BJ (cell line): ENCODE measurements around the gene GCAT. TPM values are rescaled to one million over a fixed set of nuclear protein-coding genes. Genes with fewer than 3 reads are reported as not detected.

Source experiments
- CTCF ChIA-PET: fragments of 350-600 bp; formaldehyde crosslinking; extraction: SDS; loops from one replicate; lab custom pipeline; 2021; ENCODE audit warnings: antibody characterized with exemption, inconsistent platforms; lab: Yijun Ruan, JAX
- POLR2A ChIA-PET: fragments of 300-600 bp; sonication (Branson Sonifier 250); formaldehyde crosslinking; extraction: SDS; loops from one replicate; lab custom pipeline; 2021; ENCODE audit warnings: antibody characterized with exemption; lab: Charles Lee
- DNase-seq: peaks from one replicate; pipeline ENCODE4 v3.0.0-alpha.2; 2011; ENCODE audit warnings: low read depth
- H3K27me3 ChIP-seq: 2 replicates; pipeline ENCODE4 v1.6.0; 2011; ENCODE audit warnings: low read length; ENCODE audit not compliant: control insufficient read depth, insufficient read depth
- H3K36me3 ChIP-seq: 2 replicates; pipeline ENCODE4 v1.5.1; 2011; ENCODE audit warnings: low read length; ENCODE audit not compliant: control insufficient read depth, insufficient read depth
- H3K4me3 ChIP-seq: 2 replicates; pipeline ENCODE4 v1.5.1; 2011; ENCODE audit warnings: low read depth, mild to moderate bottlenecking, control low read depth, low read length
- polyA plus RNA-seq: library from polyadenylated mRNA; depleted of rRNA; stranded (reverse); fragments of >200 nt; gene quantifications from 2 replicates; pipeline ENCODE4 v1.2.3, GENCODE V29; 2011
- TF ChIP-seq, protein P1 (sequence below): IDR thresholded peaks from 2 replicates; pipeline ENCODE4 v1.5.1; 2011; ENCODE audit warnings: low read depth, mild to moderate bottlenecking, control low read depth, inconsistent platforms, low read length, moderate library complexity; ENCODE audit not compliant: insufficient read depth

The GCAT gene
- polyA plus RNA-seq, 1 experiment, result 24.9 TPM

DNA sequence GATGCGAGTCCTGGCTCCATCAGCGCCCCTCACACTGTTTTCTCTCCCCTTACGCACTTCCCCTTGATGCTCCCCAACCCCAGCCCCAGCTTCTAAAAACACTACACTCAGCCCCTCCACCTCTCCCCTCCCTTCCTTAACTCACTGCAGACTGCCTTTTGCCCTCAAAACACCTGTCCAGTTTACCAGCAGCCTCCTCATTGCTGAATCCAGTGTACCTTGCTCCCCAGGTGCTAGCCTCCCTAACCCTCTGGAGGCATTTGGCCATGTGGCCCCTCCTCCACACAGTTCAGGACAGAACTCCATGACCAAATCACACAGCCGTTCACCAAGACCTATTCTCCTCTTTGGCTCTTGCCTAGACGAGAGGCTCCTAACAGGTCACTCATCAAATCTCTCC, 12.6 kb downstream of the GCAT start:
- Histone ChIP-seq H3K27me3 (peaks cover 2% of the 10 kb centered on the region; the same call in 1 of the 2 replicates), H3K4me3 (no peak overlapping the region), H3K36me3 (peaks cover 1% of the 10 kb centered on the region; the same call in 1 of the 2 replicates)
- TF ChIP-seq, protein P1, sequence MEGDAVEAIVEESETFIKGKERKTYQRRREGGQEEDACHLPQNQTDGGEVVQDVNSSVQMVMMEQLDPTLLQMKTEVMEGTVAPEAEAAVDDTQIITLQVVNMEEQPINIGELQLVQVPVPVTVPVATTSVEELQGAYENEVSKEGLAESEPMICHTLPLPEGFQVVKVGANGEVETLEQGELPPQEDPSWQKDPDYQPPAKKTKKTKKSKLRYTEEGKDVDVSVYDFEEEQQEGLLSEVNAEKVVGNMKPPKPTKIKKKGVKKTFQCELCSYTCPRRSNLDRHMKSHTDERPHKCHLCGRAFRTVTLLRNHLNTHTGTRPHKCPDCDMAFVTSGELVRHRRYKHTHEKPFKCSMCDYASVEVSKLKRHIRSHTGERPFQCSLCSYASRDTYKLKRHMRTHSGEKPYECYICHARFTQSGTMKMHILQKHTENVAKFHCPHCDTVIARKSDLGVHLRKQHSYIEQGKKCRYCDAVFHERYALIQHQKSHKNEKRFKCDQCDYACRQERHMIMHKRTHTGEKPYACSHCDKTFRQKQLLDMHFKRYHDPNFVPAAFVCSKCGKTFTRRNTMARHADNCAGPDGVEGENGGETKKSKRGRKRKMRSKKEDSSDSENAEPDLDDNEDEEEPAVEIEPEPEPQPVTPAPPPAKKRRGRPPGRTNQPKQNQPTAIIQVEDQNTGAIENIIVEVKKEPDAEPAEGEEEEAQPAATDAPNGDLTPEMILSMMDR, result no peak
- ChIA-PET POLR2A (no interaction called here), CTCF (interaction anchor here (0.8 to 5.1 kb wide), 4 partner anchors 12 to 161 kb away, joined by 3 to 77 read pairs (median 31); partner anchors contain the start of gene GCAT)
- no peak for DNase-seq

DNA sequence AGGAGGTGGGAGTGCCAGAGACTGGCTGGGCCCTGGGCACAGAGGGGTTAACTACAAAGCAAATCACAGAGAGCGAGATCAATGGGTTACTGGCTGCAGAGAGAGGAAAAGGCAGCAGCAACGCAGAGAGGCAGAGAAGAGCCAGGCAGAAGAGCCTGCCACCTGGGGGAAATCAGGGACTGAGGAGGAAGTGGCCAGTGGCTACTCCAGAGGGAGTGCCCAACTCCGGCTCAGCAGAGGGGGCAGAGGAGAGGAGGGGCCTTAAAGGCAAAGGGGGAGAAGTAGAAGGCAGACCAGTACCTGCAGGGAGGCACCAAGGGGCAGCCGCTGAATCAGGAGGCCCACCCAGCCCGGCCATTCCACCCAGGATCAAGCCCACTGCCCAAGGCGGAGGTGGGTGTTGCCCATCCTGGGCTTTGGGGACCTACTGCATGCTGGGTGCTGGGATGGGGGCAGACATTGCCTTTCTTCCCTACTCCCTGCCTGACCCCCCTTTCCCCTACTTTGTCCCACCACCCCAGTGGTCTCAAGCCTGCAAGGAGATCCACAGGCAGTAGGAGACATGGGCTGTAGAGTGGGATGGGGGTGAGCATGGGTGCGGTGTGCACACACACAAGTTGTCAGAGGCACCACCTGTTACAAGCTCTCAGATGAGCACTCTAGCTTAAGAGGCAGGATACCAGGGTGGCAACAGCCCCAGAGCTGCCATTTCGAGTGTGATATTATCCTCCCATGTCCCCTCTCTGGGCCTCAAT, 14.5 kb downstream of the GCAT start:
- ChIA-PET CTCF (interaction anchor here (0.6 to 1.4 kb wide), 4 partner anchors 57 to 220 kb away, joined by 3 to 5 read pairs (median 3); no protein-coding TSS in a partner anchor), POLR2A (interaction anchor here (0.6 kb wide), 1 partner anchor 261 kb away, joined by 3 read pairs; no protein-coding TSS in a partner anchor)

DNA sequence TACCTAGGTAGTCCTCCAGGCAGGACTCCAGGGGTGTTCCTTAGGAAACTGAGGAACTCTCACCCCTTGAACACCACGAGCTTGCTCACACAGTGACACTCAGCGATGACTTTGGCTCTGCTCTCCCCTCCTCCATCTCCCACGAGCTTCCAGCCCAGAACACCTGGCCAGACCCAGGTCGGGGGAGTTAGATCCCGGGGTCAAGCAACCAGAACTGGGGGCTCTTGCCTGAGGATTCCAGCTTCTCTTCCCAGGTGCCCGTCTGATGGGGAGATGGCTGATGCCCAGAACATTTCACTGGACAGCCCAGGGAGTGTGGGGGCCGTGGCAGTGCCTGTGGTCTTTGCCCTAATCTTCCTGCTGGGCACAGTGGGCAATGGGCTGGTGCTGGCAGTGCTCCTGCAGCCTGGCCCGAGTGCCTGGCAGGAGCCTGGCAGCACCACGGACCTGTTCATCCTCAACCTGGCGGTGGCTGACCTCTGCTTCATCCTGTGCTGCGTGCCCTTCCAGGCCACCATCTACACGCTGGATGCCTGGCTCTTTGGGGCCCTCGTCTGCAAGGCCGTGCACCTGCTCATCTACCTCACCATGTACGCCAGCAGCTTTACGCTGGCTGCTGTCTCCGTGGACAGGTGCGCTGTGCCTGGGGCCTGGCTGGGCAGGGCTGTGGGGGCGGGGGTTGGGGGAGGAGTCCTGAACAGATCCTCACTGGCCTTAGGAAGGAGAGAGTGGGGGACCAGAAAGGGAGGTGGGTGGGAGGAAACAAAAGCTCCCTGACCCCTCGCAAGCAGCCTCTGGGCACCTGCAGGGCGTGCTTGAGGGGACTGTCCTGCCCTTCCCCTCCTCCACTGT, 15.6 kb downstream of the GCAT start, which contains the start of gene GALR3:
TSS of gene GALR3 (plus strand) at position 249 of the 852 bp plus-strand sequence. CDS start at position 274, 25 bp downstream.
- Histone ChIP-seq H3K4me3 (no peak within 1 kb of the TSS), H3K36me3 (no peaks in the 10 kb centered on the region; the same call in 1 of the 2 replicates), H3K27me3 (peaks cover 2% of the 10 kb centered on the region; the same call in 1 of the 2 replicates)
- ChIA-PET CTCF (interaction anchor here (1.0 to 1.4 kb wide), 2 partner anchors 110 to 180 kb away, joined by 3 to 5 read pairs; no protein-coding TSS in a partner anchor), POLR2A (interaction anchor here (0.6 kb wide), 1 partner anchor 262 kb away, joined by 3 read pairs; no protein-coding TSS in a partner anchor)
- TF ChIP-seq, protein P1, result no peak
- DNase-seq, result no peak

More for the DNA sequence above, 14.5 kb downstream of the GCAT start:
- TF ChIP-seq, protein P1, result no peak
- Histone ChIP-seq H3K36me3 (no peaks in the 10 kb centered on the region; the same call in 1 of the 2 replicates), H3K27me3 (peaks cover 2% of the 10 kb centered on the region; the same call in 1 of the 2 replicates), H3K4me3 (no peak overlapping the region)
- no peak for DNase-seq

DNA sequence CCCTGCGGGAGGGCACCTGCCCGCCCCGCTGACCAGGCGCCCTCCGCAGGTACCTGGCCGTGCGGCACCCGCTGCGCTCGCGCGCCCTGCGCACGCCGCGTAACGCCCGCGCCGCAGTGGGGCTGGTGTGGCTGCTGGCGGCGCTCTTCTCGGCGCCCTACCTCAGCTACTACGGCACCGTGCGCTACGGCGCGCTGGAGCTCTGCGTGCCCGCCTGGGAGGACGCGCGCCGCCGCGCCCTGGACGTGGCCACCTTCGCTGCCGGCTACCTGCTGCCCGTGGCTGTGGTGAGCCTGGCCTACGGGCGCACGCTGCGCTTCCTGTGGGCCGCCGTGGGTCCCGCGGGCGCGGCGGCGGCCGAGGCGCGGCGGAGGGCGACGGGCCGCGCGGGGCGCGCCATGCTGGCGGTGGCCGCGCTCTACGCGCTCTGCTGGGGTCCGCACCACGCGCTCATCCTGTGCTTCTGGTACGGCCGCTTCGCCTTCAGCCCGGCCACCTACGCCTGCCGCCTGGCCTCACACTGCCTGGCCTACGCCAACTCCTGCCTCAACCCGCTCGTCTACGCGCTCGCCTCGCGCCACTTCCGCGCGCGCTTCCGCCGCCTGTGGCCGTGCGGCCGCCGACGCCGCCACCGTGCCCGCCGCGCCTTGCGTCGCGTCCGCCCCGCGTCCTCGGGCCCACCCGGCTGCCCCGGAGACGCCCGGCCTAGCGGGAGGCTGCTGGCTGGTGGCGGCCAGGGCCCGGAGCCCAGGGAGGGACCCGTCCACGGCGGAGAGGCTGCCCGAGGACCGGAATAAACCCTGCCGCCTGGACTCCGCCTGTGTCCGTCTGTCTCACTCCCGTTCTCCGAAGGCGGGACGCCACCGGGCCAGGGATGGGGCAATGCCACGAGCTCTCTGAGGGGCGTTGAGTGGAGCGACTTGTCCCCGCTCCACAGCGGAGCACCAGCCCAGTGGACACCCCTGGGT, 17.2 kb downstream of the GCAT start:
- TF ChIP-seq, protein P1, result no peak
- CTCF ChIA-PET, result interaction anchor here (1.0 to 1.2 kb wide), 2 partner anchors 9 to 13 kb away, joined by 3 read pairs; no protein-coding TSS in a partner anchor

More for the DNA sequence above, 17.2 kb downstream of the GCAT start:
- peaks cover 1% of the 10 kb centered on the region for H3K36me3 ChIP-seq
- POLR2A ChIA-PET, result no interaction called here
- DNase-seq, result no peak
- H3K27me3 ChIP-seq, result peaks cover 2% of the 10 kb centered on the region; the same call in 1 of the 2 replicates
- peak overlapping the region; percentile 27 for H3K4me3 ChIP-seq
